ENCODE measurements around the gene ALDH1B1.

GRCh38 chr9:38389313-38389712, 3.2 kb upstream of the ALDH1B1 start:
- TF ChIP-seq CTCF (conservative IDR thresholded peaks at IDR 0.05 in 1 of 2, IDR thresholded peaks at IDR 0.05 in 1 of 2; ENCODE audit: low read depth in 1 of 2, low read length in 2 of 2), result no peak
- TF ChIP-seq EZH2 (IDR thresholded peaks at IDR 0.05; ENCODE audit: low read length, missing control alignments), result no peak

All from fibroblast of lung (primary cell).